ENCODE data around the gene OSBPL9.

DNA sequence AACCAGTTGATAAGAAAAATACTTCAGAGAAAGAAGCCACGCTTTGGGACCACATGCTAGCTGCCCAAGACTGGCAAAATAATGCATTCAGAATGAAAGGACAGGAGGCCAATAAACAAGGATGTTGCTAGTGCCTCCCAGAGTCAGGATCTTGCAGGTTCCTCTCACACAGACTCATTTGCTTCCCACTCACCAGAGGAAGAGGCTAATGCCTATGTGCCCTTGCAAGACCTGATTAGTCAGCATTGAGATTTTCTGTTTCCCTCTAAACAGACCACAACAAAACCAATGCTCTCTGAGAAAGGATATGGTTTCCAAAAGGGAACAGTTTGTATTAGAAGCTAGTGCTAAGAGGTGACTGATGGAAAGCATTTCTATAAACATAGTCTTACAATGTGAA is 176.0 kb downstream of the OSBPL9 start:
- TF ChIP-seq, protein P1, sequence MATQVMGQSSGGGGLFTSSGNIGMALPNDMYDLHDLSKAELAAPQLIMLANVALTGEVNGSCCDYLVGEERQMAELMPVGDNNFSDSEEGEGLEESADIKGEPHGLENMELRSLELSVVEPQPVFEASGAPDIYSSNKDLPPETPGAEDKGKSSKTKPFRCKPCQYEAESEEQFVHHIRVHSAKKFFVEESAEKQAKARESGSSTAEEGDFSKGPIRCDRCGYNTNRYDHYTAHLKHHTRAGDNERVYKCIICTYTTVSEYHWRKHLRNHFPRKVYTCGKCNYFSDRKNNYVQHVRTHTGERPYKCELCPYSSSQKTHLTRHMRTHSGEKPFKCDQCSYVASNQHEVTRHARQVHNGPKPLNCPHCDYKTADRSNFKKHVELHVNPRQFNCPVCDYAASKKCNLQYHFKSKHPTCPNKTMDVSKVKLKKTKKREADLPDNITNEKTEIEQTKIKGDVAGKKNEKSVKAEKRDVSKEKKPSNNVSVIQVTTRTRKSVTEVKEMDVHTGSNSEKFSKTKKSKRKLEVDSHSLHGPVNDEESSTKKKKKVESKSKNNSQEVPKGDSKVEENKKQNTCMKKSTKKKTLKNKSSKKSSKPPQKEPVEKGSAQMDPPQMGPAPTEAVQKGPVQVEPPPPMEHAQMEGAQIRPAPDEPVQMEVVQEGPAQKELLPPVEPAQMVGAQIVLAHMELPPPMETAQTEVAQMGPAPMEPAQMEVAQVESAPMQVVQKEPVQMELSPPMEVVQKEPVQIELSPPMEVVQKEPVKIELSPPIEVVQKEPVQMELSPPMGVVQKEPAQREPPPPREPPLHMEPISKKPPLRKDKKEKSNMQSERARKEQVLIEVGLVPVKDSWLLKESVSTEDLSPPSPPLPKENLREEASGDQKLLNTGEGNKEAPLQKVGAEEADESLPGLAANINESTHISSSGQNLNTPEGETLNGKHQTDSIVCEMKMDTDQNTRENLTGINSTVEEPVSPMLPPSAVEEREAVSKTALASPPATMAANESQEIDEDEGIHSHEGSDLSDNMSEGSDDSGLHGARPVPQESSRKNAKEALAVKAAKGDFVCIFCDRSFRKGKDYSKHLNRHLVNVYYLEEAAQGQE (IDR thresholded peaks at IDR 0.05; ENCODE audit: insufficient replicate concordance, low read depth), result no peak
- TF ChIP-seq, protein P2, sequence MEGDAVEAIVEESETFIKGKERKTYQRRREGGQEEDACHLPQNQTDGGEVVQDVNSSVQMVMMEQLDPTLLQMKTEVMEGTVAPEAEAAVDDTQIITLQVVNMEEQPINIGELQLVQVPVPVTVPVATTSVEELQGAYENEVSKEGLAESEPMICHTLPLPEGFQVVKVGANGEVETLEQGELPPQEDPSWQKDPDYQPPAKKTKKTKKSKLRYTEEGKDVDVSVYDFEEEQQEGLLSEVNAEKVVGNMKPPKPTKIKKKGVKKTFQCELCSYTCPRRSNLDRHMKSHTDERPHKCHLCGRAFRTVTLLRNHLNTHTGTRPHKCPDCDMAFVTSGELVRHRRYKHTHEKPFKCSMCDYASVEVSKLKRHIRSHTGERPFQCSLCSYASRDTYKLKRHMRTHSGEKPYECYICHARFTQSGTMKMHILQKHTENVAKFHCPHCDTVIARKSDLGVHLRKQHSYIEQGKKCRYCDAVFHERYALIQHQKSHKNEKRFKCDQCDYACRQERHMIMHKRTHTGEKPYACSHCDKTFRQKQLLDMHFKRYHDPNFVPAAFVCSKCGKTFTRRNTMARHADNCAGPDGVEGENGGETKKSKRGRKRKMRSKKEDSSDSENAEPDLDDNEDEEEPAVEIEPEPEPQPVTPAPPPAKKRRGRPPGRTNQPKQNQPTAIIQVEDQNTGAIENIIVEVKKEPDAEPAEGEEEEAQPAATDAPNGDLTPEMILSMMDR (IDR thresholded peaks at IDR 0.05; ENCODE audit: insufficient read depth, low read length), result no peak
- TF ChIP-seq POLR2AphosphoS5 (IDR thresholded peaks at IDR 0.05; ENCODE audit: low read depth), result no peak
- TF ChIP-seq GABPA (IDR thresholded peaks at IDR 0.05; ENCODE audit: low read depth), result no peak
